HepG2 (cell line): ENCODE measurements around the gene STXBP4. TPM values are rescaled to one million over a fixed set of nuclear protein-coding genes. Genes with fewer than 3 reads are reported as not detected.

Experiments
- ATAC-seq: fragments of 200-7000 bp; cut with Tn5 transposase; 3 replicates; pipeline ENCODE4 v1.9.1; 2020; ENCODE audit warnings: mild to moderate bottlenecking, moderate library complexity
- BruUV-seq: library from RNA; stranded (reverse); fragments of 400-500 nt; replicated peaks from 2 replicates; lab custom pipeline; 2021; lab: Mats Ljungman, UMichigan
- CTCF ChIA-PET: fragments of 300-600 bp; formaldehyde crosslinking; extraction: SDS; loops from one replicate; lab custom pipeline; 2021; ENCODE audit warnings: low total read pairs, inconsistent platforms, low intra/inter-chr PET ratio; lab: Yijun Ruan, JAX
- POLR2A ChIA-PET: fragments of 350-600 bp; sonication (Branson Sonifier 250); formaldehyde crosslinking; loops from one replicate; lab custom pipeline; 2020; ENCODE audit warnings: antibody characterized with exemption, inconsistent platforms; lab: Yijun Ruan, JAX
- DNase-seq: peaks from one replicate; pipeline ENCODE4 v3.0.0-alpha.2; 2015; ENCODE audit warnings: low spot score
- FAIRE-seq: peaks from 3 replicates; lab custom pipeline; 2011; peaks lifted over from hg19 to GRCh38; lab: Jason Lieb, UNC
- H2AFZ ChIP-seq: one replicate; pipeline ENCODE4 v1.6.1; 2011; ENCODE audit warnings: low read length, inconsistent platforms
- H3K27ac ChIP-seq: fragments of 300-600 bp; 3 replicates; pipeline ENCODE4 v1.8.0; 2011; ENCODE audit warnings: mixed run types, mild to moderate bottlenecking, mixed read lengths, low read length, inconsistent platforms; ENCODE audit not compliant: insufficient read depth; ENCODE audit errors: extremely low read length
- H3K27me3 ChIP-seq, 2 experiments: fragments of 200-600 bp in 1 of 2; 2 replicates in 1 of 2; 3 replicates in 1 of 2; pipeline versions ENCODE4 v1.6.0 to v1.8.0; 2011; ENCODE audit warnings: low read length in 2 of 2, mild to moderate bottlenecking in 2 of 2, moderate library complexity in 2 of 2, inconsistent platforms in 1 of 2; ENCODE audit not compliant: insufficient read depth in 2 of 2, control insufficient read depth in 1 of 2
- H3K36me3 ChIP-seq, 2 experiments: fragments of 200-600 bp in 1 of 2; replicated peaks in 1 of 2; 2 replicates in 1 of 2; 3 replicates in 1 of 2; pipeline versions ENCODE4 v1.5.1 to v1.8.0; 2011; ENCODE audit warnings: low read length in 2 of 2, inconsistent platforms in 1 of 2; ENCODE audit not compliant: insufficient read depth in 2 of 2, control insufficient read depth in 1 of 2
- H3K4me1 ChIP-seq: 2 replicates; pipeline ENCODE4 v1.5.1; 2012; ENCODE audit warnings: low read length, inconsistent platforms; ENCODE audit not compliant: insufficient read depth
- H3K4me2 ChIP-seq: 2 replicates; pipeline ENCODE4 v1.6.0; 2011; ENCODE audit warnings: low read depth, low read length, inconsistent platforms
- H3K4me3 ChIP-seq, 3 experiments: fragments of 200-600 bp in 1 of 3; sonication (generic), shearing (Covaris generic) in 1 of 3; replicated peaks in 1 of 3; 2 replicates each; pipeline ENCODE4 v1.5.1; 2011 to 2016; ENCODE audit warnings: low read length in 3 of 3, inconsistent platforms in 2 of 3, low read depth in 2 of 3, mild to moderate bottlenecking in 2 of 3, control low read depth in 1 of 3, mixed read lengths in 1 of 3; ENCODE audit not compliant: insufficient read depth in 1 of 3
- H3K79me2 ChIP-seq: one replicate; pipeline ENCODE4 v1.6.1; 2011; ENCODE audit warnings: low read length, inconsistent platforms; ENCODE audit not compliant: insufficient read depth
- H3K9ac ChIP-seq: 2 replicates; pipeline ENCODE4 v1.6.0; 2011; ENCODE audit warnings: mild to moderate bottlenecking, low read depth, low read length, inconsistent platforms; ENCODE audit not compliant: insufficient read depth
- H3K9me3 ChIP-seq: 2 replicates; pipeline ENCODE4 v1.5.1; 2012; ENCODE audit warnings: mild to moderate bottlenecking, low read length
- H4K20me1 ChIP-seq: 2 replicates; pipeline ENCODE4 v1.6.0; 2011; ENCODE audit warnings: inconsistent platforms, mild to moderate bottlenecking, low read length, moderate library complexity; ENCODE audit not compliant: insufficient read depth
- EED ChIP-seq: sonication (generic); formaldehyde crosslinking; IDR thresholded peaks from 2 replicates; pipeline ENCODE4 v1.5.0; 2020; ENCODE audit warnings: mild to moderate bottlenecking, missing genetic modification reagents
- EZH2 ChIP-seq: conservative IDR thresholded peaks from 2 replicates; pipeline ENCODE4 v1.6.1; 2012; ENCODE audit warnings: mild to moderate bottlenecking, low read depth, low read length, moderate library complexity
- FOXK1 ChIP-seq: sonication (generic); formaldehyde crosslinking; IDR thresholded peaks from 2 replicates; pipeline ENCODE4 v1.4.0; 2020; ENCODE audit warnings: low read depth, missing genetic modification reagents, borderline replicate concordance
- HHEX ChIP-seq: IDR thresholded peaks from 2 replicates; pipeline ENCODE4 v1.6.1; 2016; ENCODE audit warnings: control low read depth
- HMGA1 ChIP-seq: sonication (generic); formaldehyde crosslinking; conservative IDR thresholded peaks from 2 replicates; pipeline ENCODE4 v1.4.0; 2020; ENCODE audit warnings: missing genetic modification reagents
- MEIS1 ChIP-seq: sonication (generic); formaldehyde crosslinking; IDR thresholded peaks from 2 replicates; pipeline ENCODE4 v1.9.0; 2021; ENCODE audit warnings: mild to moderate bottlenecking, missing genetic modification reagents, moderate library complexity, borderline replicate concordance
- ONECUT2 ChIP-seq: sonication (generic); formaldehyde crosslinking; IDR thresholded peaks from 2 replicates; pipeline ENCODE4 v1.4.0; 2020; ENCODE audit warnings: missing genetic modification reagents
- PLRG1 ChIP-seq: fragments of 450-650 bp; conservative IDR thresholded peaks from 2 replicates; pipeline ENCODE4 v1.6.1; 2016
- PRMT3 ChIP-seq: sonication (generic); formaldehyde crosslinking; IDR thresholded peaks from 2 replicates; pipeline ENCODE4 v1.8.1; 2022; ENCODE audit warnings: low read depth, mild to moderate bottlenecking, moderate library complexity, missing genetic modification reagents, borderline replicate concordance
- SRSF9 ChIP-seq: fragments of 200-400 bp; formaldehyde crosslinking; IDR thresholded peaks from 2 replicates; pipeline ENCODE4 v1.6.1; 2018; ENCODE audit warnings: borderline replicate concordance, mild to moderate bottlenecking, low read depth, low read length; ENCODE audit not compliant: insufficient read depth, poor library complexity, severe bottlenecking
- ZFP36L1 ChIP-seq: sonication (generic); formaldehyde crosslinking; IDR thresholded peaks from 2 replicates; pipeline ENCODE4 v1.8.0; 2022; ENCODE audit warnings: mild to moderate bottlenecking, missing genetic modification reagents, moderate library complexity
- ZNF143 ChIP-seq: sonication (generic); formaldehyde crosslinking; IDR thresholded peaks from 2 replicates; pipeline ENCODE4 v1.4.0; 2020; ENCODE audit warnings: missing genetic modification reagents
- ZNF263 ChIP-seq: sonication (generic); formaldehyde crosslinking; IDR thresholded peaks from 2 replicates; pipeline ENCODE4 v1.4.0; 2020; ENCODE audit warnings: missing genetic modification reagents
- ZNF883 ChIP-seq: sonication (generic); formaldehyde crosslinking; IDR thresholded peaks from 2 replicates; pipeline ENCODE4 v1.5.1; 2020; ENCODE audit warnings: mild to moderate bottlenecking, missing genetic modification reagents; ENCODE audit errors: not compliant biosample characterization
- WGBS: methylation state at CpG from one replicate; pipeline ENCODE4 v1.1.6; 2017; ENCODE audit warnings: low lambda C conversion rate; 5-methylcytosine and 5-hydroxymethylcytosine counted together
- in situ Hi-C: cut with HindIII; loops from 2 replicates; pipeline ENCODE4 v1.10.0; 2017; ENCODE audit warnings: low pct_unique_long_range_greater_than_20kb; ENCODE audit not compliant: extremely low pct_ligation_motif_present
- intact Hi-C: fragments of 100-400 bp; cut with micrococcal nuclease; formaldehyde crosslinking; loops from one replicate; pipeline ENCODE4 v1.10.0; 2022; ENCODE audit not compliant: unreplicated experiment
- polyA plus RNA-seq, 8 experiments: library from polyadenylated mRNA; depleted of rRNA in 3 of 8; stranded (reverse) in 7 of 8; unstranded in 1 of 8; fragments of >200 nt; fragmentation: Illumina TruSeq in 4 of 8; extraction: Trizol in 4 of 8; gene quantifications; 2 replicates each; pipeline versions ENCODE4 v1.2.1 to v1.2.3, GENCODE V29; 2011 to 2016; ENCODE audit warnings: low read depth in 4 of 8, missing spikeins in 1 of 8, mixed read lengths in 1 of 8; ENCODE audit not compliant: insufficient read depth in 1 of 8
- total RNA-seq, 5 experiments: library from RNA; depleted of rRNA; stranded (reverse); fragments of >200 nt; fragmentation: Illumina TruSeq; extraction: Trizol; gene quantifications; 2 replicates each; pipeline ENCODE4 v1.2.3, GENCODE V29; 2016; ENCODE audit warnings: low read depth in 1 of 5
- TF ChIP-seq, protein P1 (sequence below): sonication (generic); formaldehyde crosslinking; IDR thresholded peaks from 2 replicates; pipeline ENCODE4 v1.4.0; 2020; ENCODE audit warnings: missing genetic modification reagents
- TF ChIP-seq, protein P2 (sequence below): fragments of 450-650 bp; IDR thresholded peaks from 2 replicates; pipeline ENCODE4 v1.6.1; 2016
- TF ChIP-seq, protein P3 (sequence below): sonication (generic); formaldehyde crosslinking; IDR thresholded peaks from 2 replicates; pipeline ENCODE4 v1.4.0; 2020; ENCODE audit warnings: missing genetic modification reagents, borderline replicate concordance

Gene STXBP4
- total and polyA plus RNA-seq, 2 of the 13 experiments (the other 11 are each of a cell fraction or from before 2014, with no cell fraction given): 8.5 to 36.1 TPM

DNA sequence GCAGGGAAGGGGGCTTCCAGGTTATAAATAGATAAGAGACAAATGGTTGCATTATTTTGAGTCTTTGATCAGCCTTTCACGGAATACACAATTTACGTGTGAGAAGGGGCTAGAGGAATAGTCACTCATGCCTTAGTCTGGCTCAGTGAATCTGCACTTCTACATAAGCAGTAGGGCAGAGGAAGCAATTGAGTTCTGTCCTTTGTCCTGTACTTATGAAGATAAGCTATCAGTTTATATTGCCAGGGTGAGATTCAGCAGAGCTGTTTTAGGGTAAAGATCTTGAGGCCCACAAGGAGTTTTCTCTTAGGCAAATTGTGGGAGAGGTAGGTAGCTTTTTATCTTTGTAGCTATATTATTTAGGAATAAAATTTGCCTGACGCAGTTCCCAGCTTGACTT is 34.6 kb upstream of the STXBP4 start:
- intact Hi-C loops: no loop called here

DNA sequence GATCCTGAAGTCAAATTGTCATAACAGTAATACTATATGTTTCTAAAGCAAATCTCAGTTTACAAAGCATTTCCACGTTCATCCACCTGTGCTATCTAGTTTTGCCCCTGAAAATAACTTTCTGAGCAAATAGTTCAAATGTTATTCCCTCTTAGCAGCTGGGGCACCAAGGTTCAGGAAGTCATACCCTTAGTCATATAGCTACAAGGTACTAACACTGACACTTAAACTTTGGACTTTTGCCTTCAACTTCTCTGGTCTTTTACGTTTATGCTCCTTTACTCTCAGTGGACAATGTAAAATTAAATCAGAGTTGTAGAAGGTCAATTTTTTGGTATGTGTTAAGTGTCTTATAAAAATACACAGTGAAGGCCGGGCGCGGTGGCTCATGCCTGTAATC is 33.1 kb upstream of the STXBP4 start:
- no peak overlapping the region for H3K4me2 ChIP-seq
- BruUV-seq: no TSS peak
- no peaks in the 10 kb centered on the region for H3K27me3 ChIP-seq
- no peak for FAIRE-seq
- H3K27ac ChIP-seq: no peak overlapping the region
- POLR2A ChIA-PET: no interaction called here
- no peaks in the 10 kb centered on the region for H3K9me3 ChIP-seq
- in situ Hi-C loops: no loop called here
- no peaks in the 10 kb centered on the region for H3K79me2 ChIP-seq
- DNase-seq: no peak
- intact Hi-C loops: no loop called here
- no peak overlapping the region for H3K9ac ChIP-seq
- WGBS: 95% methylated on average over 5 of the region's 5 CpGs
- no peak overlapping the region for H2AFZ ChIP-seq
- no peak for ATAC-seq
- peaks cover 18 to 59% of the 10 kb centered on the region in 2 experiments for H3K36me3 ChIP-seq
- no peak overlapping the region for H3K4me3 ChIP-seq
- CTCF ChIA-PET: no interaction called here
- no peaks in the 10 kb centered on the region for H4K20me1 ChIP-seq
- H3K4me1 ChIP-seq: no peaks in the 10 kb centered on the region
- TF ChIP-seq PRMT3 (CRISPR knock-in tag) (no peak), HMGA1 (CRISPR knock-in tag) (no peak), FOXK1 (CRISPR knock-in tag) (no peak), MEIS1 (no peak), ZNF883 (CRISPR knock-in tag) (no peak), EZH2 (no peak), PLRG1 (no peak), ZNF143 (no peak), ZNF263 (CRISPR knock-in tag) (no peak), HHEX (CRISPR knock-in tag) (no peak), SRSF9 (no peak), ZFP36L1 (CRISPR knock-in tag) (no peak), ONECUT2 (CRISPR knock-in tag) (no peak)
- TF ChIP-seq, protein P1, sequence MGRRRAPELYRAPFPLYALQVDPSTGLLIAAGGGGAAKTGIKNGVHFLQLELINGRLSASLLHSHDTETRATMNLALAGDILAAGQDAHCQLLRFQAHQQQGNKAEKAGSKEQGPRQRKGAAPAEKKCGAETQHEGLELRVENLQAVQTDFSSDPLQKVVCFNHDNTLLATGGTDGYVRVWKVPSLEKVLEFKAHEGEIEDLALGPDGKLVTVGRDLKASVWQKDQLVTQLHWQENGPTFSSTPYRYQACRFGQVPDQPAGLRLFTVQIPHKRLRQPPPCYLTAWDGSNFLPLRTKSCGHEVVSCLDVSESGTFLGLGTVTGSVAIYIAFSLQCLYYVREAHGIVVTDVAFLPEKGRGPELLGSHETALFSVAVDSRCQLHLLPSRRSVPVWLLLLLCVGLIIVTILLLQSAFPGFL: no peak
- TF ChIP-seq, protein P2, sequence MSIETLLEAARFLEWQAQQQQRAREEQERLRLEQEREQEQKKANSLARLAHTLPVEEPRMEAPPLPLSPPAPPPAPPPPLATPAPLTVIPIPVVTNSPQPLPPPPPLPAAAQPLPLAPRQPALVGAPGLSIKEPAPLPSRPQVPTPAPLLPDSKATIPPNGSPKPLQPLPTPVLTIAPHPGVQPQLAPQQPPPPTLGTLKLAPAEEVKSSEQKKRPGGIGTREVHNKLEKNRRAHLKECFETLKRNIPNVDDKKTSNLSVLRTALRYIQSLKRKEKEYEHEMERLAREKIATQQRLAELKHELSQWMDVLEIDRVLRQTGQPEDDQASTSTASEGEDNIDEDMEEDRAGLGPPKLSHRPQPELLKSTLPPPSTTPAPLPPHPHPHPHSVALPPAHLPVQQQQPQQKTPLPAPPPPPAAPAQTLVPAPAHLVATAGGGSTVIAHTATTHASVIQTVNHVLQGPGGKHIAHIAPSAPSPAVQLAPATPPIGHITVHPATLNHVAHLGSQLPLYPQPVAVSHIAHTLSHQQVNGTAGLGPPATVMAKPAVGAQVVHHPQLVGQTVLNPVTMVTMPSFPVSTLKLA: no peak

More for the DNA sequence above, 34.6 kb upstream of the STXBP4 start:
- ChIA-PET CTCF (no interaction called here), POLR2A (no interaction called here)
- Histone ChIP-seq H3K4me3 (no peak overlapping the region), H3K79me2 (no peaks in the 10 kb centered on the region), H3K4me1 (no peaks in the 10 kb centered on the region), H2AFZ (no peak overlapping the region), H3K9ac (no peak overlapping the region), H3K9me3 (no peaks in the 10 kb centered on the region), H3K27me3 (no peaks in the 10 kb centered on the region), H3K36me3 (peaks cover 25 to 56% of the 10 kb centered on the region in 2 experiments), H4K20me1 (no peaks in the 10 kb centered on the region), H3K4me2 (no peak overlapping the region), H3K27ac (no peak overlapping the region)
- FAIRE-seq (no peak), ATAC-seq (no peak), DNase-seq (no peak)
- BruUV-seq: no TSS peak
- TF ChIP-seq EED (CRISPR knock-in tag): no peak
- TF ChIP-seq, protein P3, sequence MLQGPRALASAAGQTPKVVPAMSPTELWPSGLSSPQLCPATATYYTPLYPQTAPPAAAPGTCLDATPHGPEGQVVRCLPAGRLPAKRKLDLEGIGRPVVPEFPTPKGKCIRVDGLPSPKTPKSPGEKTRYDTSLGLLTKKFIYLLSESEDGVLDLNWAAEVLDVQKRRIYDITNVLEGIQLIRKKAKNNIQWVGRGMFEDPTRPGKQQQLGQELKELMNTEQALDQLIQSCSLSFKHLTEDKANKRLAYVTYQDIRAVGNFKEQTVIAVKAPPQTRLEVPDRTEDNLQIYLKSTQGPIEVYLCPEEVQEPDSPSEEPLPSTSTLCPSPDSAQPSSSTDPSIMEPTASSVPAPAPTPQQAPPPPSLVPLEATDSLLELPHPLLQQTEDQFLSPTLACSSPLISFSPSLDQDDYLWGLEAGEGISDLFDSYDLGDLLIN (CRISPR knock-in tag): no peak
- 96% methylated on average over 3 of the region's 3 CpGs for WGBS
- in situ Hi-C loops: no loop called here
